Fibroblast of skin of left biceps (primary cell): Measurements from ENCODE around the gene SF3A1.

Experiments used
- DNase-seq, 2 experiments: peaks; one replicate each; pipeline ENCODE4 v3.0.0-alpha.2; 2013; ENCODE audit warnings: low read depth in 2 of 2

SF3A1 gene

GRCh38 chr22:30304495-30305244 is 52.0 kb downstream of the SF3A1 start:
- DNase-seq, result no peak

GRCh38 chr22:30302810-30303138 is 53.9 kb downstream of the SF3A1 start:
- DNase-seq, result no peak

- no peak for DNase-seq
Measured at GRCh38 chr22:30301995-30302809, 54.5 kb downstream of the SF3A1 start.

GRCh38 chr22:30299322-30299721 is 57.4 kb downstream of the SF3A1 start:
- no peak for DNase-seq

GRCh38 chr22:30297991-30298701 is 58.5 kb downstream of the SF3A1 start:
- no peak for DNase-seq

- DNase-seq, result no peak
Measured at GRCh38 chr22:30297276-30297990, 59.3 kb downstream of the SF3A1 start.

- DNase-seq, result no peak
Measured at GRCh38 chr22:30296833-30297232, 59.9 kb downstream of the SF3A1 start.

- DNase-seq, result no peak
Measured at GRCh38 chr22:30296324-30296723, 60.4 kb downstream of the SF3A1 start.

- no peak for DNase-seq
Measured at GRCh38 chr22:30295576-30295975, 61.1 kb downstream of the SF3A1 start.

GRCh38 chr22:30294830-30295229 is 61.9 kb downstream of the SF3A1 start:
- no peak for DNase-seq

GRCh38 chr22:30294066-30294465 is 62.6 kb downstream of the SF3A1 start:
- DNase-seq, result no peak

GRCh38 chr22:30293026-30293425 is 63.7 kb downstream of the SF3A1 start:
- no peak for DNase-seq

GRCh38 chr22:30292069-30292970 is 64.4 kb downstream of the SF3A1 start:
- no peak for DNase-seq

- DNase-seq, result no peak
Measured at GRCh38 chr22:30291058-30291892, 65.4 kb downstream of the SF3A1 start.

- no peak for DNase-seq
Measured at GRCh38 chr22:30290342-30291057, 66.2 kb downstream of the SF3A1 start.

- DNase-seq, result no peak
Measured at GRCh38 chr22:30289980-30290313, 66.7 kb downstream of the SF3A1 start.

- DNase-seq, result peak; percentile 90 to 92
Measured at GRCh38 chr22:30289141-30289979, 67.3 kb downstream of the SF3A1 start, which contains the start of gene CASTOR1. Gene CASTOR1, minus strand, starts transcription at chr22:30289505. Its CDS starts 8 bp downstream, at chr22:30289497.

- no peak for DNase-seq
Measured at GRCh38 chr22:30288419-30289140, 68.1 kb downstream of the SF3A1 start.
